ENCODE data around the gene GAGE12J. TPM values are rescaled to one million over a fixed set of nuclear protein-coding genes. Genes with fewer than 3 reads are reported as not detected.
"Not testable (repeated sequence)": the region's sequence is repeated elsewhere in the genome, so short reads cannot be mapped to it uniquely, and the experiment has no call there.

Gene GAGE12J
- total RNA-seq, 1 donor from 2014 or later, result not detected

- peaks cover 2% of the 10 kb centered on the region for H3K27me3 Mint-ChIP-seq (ENCODE audit: low read depth)
- H3K27ac Mint-ChIP-seq (ENCODE audit: unreplicated experiment), result no peak overlapping the region
- H3K4me1 Mint-ChIP-seq, result peaks cover 4% of the 10 kb centered on the region
- TF ChIP-seq, protein P1, sequence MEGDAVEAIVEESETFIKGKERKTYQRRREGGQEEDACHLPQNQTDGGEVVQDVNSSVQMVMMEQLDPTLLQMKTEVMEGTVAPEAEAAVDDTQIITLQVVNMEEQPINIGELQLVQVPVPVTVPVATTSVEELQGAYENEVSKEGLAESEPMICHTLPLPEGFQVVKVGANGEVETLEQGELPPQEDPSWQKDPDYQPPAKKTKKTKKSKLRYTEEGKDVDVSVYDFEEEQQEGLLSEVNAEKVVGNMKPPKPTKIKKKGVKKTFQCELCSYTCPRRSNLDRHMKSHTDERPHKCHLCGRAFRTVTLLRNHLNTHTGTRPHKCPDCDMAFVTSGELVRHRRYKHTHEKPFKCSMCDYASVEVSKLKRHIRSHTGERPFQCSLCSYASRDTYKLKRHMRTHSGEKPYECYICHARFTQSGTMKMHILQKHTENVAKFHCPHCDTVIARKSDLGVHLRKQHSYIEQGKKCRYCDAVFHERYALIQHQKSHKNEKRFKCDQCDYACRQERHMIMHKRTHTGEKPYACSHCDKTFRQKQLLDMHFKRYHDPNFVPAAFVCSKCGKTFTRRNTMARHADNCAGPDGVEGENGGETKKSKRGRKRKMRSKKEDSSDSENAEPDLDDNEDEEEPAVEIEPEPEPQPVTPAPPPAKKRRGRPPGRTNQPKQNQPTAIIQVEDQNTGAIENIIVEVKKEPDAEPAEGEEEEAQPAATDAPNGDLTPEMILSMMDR (conservative IDR thresholded peaks at IDR 0.05), result no peak
- no peak for DNase-seq (ENCODE audit: low read depth, low spot score)
- H3K36me3 Mint-ChIP-seq (ENCODE audit: low read depth), result no peaks in the 10 kb centered on the region
- H3K4me3 Mint-ChIP-seq, result no peak overlapping the region
- no peaks in the 10 kb centered on the region for H3K9me3 Mint-ChIP-seq
Observed at GRCh38 chrX:49290215-49290614, 31.6 kb upstream of the GAGE12J start.

- Mint-ChIP-seq H3K4me1 (peaks cover 4% of the 10 kb centered on the region), H3K36me3 (ENCODE audit: low read depth) (no peaks in the 10 kb centered on the region), H3K27ac (ENCODE audit: unreplicated experiment) (no peak overlapping the region), H3K4me3 (peak overlapping the region; percentile 75), H3K9me3 (no peaks in the 10 kb centered on the region), H3K27me3 (ENCODE audit: low read depth) (peaks cover 2% of the 10 kb centered on the region)
- TF ChIP-seq, protein P1 (conservative IDR thresholded peaks at IDR 0.05), result peak; percentile 68
- DNase-seq (ENCODE audit: low read depth, low spot score), result peak; percentile 67
Observed at GRCh38 chrX:49291615-49292337, 30.1 kb upstream of the GAGE12J start.

DNA sequence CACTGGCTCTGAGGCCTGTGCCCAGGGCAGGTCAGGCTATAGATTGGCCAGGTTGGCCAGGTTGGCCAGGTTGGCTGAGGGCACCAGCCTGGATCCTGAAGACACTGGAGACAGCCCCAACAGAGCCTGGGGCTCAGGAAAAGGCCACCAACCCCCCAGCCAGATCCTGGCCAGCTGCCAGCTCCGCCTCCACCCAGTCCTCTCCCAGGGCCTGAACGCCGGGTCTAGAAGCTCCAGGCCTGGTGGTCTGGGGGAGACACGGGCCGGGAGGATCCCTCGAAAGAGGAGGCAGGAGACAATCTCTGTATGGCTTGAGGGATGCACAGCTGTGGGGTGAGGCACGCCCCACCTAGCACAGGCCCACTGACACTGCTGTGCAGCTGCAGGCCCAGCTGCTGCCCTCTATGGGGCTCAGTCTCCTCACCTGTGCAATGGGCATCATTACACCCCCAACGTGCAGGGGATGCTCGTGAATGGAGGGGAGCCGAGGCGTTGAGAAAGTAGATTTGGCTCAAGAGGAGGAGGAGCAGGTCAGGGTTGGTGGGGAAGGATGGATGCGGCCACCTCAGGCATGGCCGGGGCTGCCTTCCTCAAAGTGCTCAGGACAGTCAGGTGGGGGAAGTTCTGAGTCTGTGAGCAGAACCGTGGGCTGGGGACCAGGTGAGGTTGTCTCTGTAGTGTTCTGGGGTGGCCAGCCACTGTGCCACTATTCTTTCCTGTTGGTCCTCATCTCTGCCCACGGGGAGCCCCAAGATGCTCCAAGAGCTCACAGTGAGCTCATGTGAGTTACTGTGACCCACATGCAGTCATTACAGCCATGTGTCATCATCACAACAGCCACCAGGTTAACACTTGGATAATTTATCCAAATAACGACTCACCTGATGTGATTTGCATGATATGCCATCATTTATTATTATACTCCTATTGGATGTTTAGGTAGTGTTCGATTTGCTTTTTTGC, 29.2 kb upstream of the GAGE12J start:
- Mint-ChIP-seq H3K36me3 (ENCODE audit: low read depth) (no peaks in the 10 kb centered on the region), H3K9me3 (no peaks in the 10 kb centered on the region)

GRCh38 chrX:49299293-49299692, 22.5 kb upstream of the GAGE12J start:
- not testable (repeated sequence) for H3K4me3 Mint-ChIP-seq; H3K27me3 Mint-ChIP-seq (ENCODE audit: low read depth); DNase-seq (ENCODE audit: low read depth, low spot score); H3K9me3 Mint-ChIP-seq; H3K36me3 Mint-ChIP-seq (ENCODE audit: low read depth); H3K27ac Mint-ChIP-seq (ENCODE audit: unreplicated experiment); H3K4me1 Mint-ChIP-seq

More for the DNA sequence above, 29.2 kb upstream of the GAGE12J start:
- TF ChIP-seq, protein P1 (conservative IDR thresholded peaks at IDR 0.05), result no peak
- H3K4me1 Mint-ChIP-seq, result peaks cover 4% of the 10 kb centered on the region
- H3K27ac Mint-ChIP-seq (ENCODE audit: unreplicated experiment), result no peak overlapping the region
- DNase-seq (ENCODE audit: low read depth, low spot score), result no peak
- H3K4me3 Mint-ChIP-seq, result no peak overlapping the region
- peaks cover 2% of the 10 kb centered on the region for H3K27me3 Mint-ChIP-seq (ENCODE audit: low read depth)

- Mint-ChIP-seq H3K27me3 (ENCODE audit: low read depth) (no peaks in the 10 kb centered on the region), H3K4me3 (no peak overlapping the region), H3K9me3 (no peaks in the 10 kb centered on the region), H3K36me3 (ENCODE audit: low read depth) (no peaks in the 10 kb centered on the region), H3K27ac (ENCODE audit: unreplicated experiment) (no peak overlapping the region), H3K4me1 (no peaks in the 10 kb centered on the region)
- TF ChIP-seq, protein P1 (conservative IDR thresholded peaks at IDR 0.05), result no peak
- DNase-seq (ENCODE audit: low read depth, low spot score), result no peak
Observed at GRCh38 chrX:49300703-49301102, 21.1 kb upstream of the GAGE12J start.
